ENCODE data around the gene DHX15. TPM values are rescaled to one million over a fixed set of nuclear protein-coding genes. Genes with fewer than 3 reads are reported as not detected.

Gene DHX15
- total and polyA plus RNA-seq, 11 donors, result 24.0 to 67.8 (median 55.3) TPM

DNA sequence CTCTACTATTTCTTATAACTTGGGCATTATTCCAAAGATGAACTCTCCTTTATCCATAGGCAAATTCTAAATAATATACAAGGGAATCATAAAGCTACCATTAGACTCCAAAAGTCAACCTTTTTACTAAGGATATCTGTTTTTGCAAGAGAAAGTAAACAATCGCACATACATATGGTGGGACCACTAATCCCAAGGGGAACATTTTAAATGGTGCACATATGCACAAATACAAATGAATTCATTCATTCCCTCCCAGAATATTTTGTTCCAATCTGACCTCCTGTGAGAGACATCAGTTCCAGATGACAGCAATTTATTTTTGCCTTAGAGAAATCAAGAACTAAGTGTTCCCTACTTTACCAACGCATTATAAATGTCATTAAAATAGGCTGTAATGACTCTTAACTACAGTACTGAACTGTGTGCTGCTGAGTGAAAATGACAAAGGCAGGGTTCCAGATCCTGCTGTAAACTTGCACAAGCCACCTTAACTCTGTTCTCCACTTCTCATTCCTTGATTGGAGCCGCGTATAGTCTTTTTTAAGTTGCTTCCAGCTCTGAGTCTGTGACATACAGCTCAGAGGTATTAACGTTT, 2.0 kb downstream of the DHX15 start:
- intact Hi-C loops (cut with DNase I), result loop anchor here in 5 of 10 donors (2.0 to 10.0 kb wide), 6 partner anchors 212 to 730 kb away; partner anchors contain the start of genes CCDC149 (in 3 of the 5), SOD3 (in 3 of the 5) and ZCCHC4 (in 2 of the 5)
- Histone ChIP-seq H3K27me3 (no peaks in the 10 kb centered on the region), H3K9me3 (no peaks in the 10 kb centered on the region), H3K4me1 (peaks cover 8 to 65% (median 49%) of the 10 kb centered on the region in 12 donors), H3K36me3 (peaks cover 0 to 9% (median 0%) of the 10 kb centered on the region in 9 donors), H3K27ac (peak overlapping the region in 11 of 12 donors; percentile 11 to 99 (median 98)), H3K4me3 (peak overlapping the region in 10 of 12 donors; percentile 73 to 100 (median 97))
- peak; percentile 10 to 75 (median 41) for ATAC-seq
- 8 to 14% (median 11%) methylated on average over 5 of the region's 5 CpGs for WGBS, 4 donors
- no peak for DNase-seq
- TF ChIP-seq, protein P1, sequence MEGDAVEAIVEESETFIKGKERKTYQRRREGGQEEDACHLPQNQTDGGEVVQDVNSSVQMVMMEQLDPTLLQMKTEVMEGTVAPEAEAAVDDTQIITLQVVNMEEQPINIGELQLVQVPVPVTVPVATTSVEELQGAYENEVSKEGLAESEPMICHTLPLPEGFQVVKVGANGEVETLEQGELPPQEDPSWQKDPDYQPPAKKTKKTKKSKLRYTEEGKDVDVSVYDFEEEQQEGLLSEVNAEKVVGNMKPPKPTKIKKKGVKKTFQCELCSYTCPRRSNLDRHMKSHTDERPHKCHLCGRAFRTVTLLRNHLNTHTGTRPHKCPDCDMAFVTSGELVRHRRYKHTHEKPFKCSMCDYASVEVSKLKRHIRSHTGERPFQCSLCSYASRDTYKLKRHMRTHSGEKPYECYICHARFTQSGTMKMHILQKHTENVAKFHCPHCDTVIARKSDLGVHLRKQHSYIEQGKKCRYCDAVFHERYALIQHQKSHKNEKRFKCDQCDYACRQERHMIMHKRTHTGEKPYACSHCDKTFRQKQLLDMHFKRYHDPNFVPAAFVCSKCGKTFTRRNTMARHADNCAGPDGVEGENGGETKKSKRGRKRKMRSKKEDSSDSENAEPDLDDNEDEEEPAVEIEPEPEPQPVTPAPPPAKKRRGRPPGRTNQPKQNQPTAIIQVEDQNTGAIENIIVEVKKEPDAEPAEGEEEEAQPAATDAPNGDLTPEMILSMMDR (IDR thresholded peaks at IDR 0.05), result no peak
- TF ChIP-seq POLR2A (IDR thresholded peaks at IDR 0.05), result no peak

DNA sequence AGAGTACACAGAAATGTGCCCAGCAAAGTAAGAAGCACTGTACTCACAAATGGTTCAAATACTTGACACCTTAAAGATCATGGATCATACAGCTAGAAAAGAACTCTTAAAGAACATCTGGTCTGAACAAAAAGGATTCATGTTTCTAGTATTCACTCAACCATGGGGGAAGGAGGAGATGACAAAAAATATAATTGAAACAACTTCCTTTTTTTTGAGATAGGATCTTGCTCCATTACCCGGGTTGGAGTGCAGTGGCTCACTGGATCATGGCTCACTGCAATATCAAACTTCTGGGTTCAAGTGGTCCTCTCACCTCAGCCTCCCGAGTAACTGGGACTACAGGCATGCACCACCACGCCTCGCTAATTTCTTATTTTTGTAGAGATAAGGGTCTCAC, 6.0 kb downstream of the DHX15 start:
- Histone ChIP-seq H3K9me3 (no peaks in the 10 kb centered on the region), H3K27ac (no peak overlapping the region), H3K4me3 (no peak overlapping the region), H3K27me3 (no peaks in the 10 kb centered on the region), H3K36me3 (peaks cover 0 to 41% (median 32%) of the 10 kb centered on the region in 9 donors), H3K4me1 (peaks cover 8 to 70% (median 53%) of the 10 kb centered on the region in 12 donors)
- DNase-seq, result no peak
- TF ChIP-seq POLR2A (IDR thresholded peaks at IDR 0.05), result no peak
- TF ChIP-seq, protein P1 (IDR thresholded peaks at IDR 0.05), result no peak
- 78 to 82% (median 80%) methylated on average over 4 of the region's 4 CpGs for WGBS, 4 donors
- intact Hi-C loops (cut with DNase I), result no loop called here
- ATAC-seq, result no peak

DNA sequence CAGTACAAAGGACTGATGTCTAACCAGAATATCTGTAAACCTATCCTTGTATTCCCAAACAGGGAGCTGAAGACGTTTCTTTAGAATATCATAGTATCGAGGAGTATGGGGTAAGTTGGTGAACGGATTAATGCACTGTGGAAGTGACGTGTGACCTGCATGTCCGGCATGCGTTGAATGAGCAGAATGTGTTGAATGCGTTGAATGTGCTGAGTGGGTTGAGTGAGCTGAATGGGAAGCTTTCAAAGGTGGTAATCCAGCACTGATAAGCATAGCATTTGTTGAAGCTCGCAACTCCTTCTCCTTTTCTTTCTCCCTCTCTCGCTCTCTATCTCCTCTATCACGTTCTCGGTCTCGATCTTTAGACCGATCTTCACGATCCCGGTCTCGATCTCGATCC, 8.1 kb downstream of the DHX15 start:
- Histone ChIP-seq H3K4me1 (peaks cover 0 to 58% (median 39%) of the 10 kb centered on the region in 12 donors), H3K4me3 (no peak overlapping the region), H3K36me3 (peaks cover 0 to 62% (median 52%) of the 10 kb centered on the region in 9 donors), H3K9me3 (no peaks in the 10 kb centered on the region), H3K27ac (no peak overlapping the region), H3K27me3 (no peaks in the 10 kb centered on the region)
- intact Hi-C loops (cut with DNase I), result no loop called here
- DNase-seq (no peak), ATAC-seq (no peak)
- TF ChIP-seq POLR2A (IDR thresholded peaks at IDR 0.05), result no peak
- TF ChIP-seq, protein P1 (IDR thresholded peaks at IDR 0.05), result no peak
- WGBS, 4 donors, result 70 to 81% (median 80%) methylated on average over 17 of the region's 17 CpGs

DNA sequence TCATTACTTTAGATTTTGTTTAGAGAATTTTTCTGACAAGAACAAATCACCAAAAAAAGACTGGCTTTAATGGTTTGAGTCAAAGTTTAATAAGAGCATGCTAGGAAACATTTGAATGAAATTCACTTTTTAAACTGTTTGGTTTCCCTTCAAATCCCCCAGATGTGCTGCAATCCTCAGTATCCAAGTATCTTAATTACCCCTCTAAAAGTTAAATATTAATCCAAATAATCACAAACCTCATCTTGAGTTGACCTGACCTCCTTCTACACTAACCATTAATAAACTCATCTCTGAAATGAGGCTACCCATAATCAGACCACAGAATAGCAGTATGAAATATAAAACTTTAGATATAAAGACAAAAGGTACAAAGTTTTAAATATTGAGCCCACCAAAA, 10.1 kb downstream of the DHX15 start:
- Histone ChIP-seq H3K4me3 (no peak overlapping the region), H3K4me1 (peaks cover 0 to 56% (median 36%) of the 10 kb centered on the region in 12 donors), H3K9me3 (no peaks in the 10 kb centered on the region), H3K36me3 (peaks cover 0 to 73% (median 65%) of the 10 kb centered on the region in 9 donors), H3K27ac (no peak overlapping the region), H3K27me3 (no peaks in the 10 kb centered on the region)
- TF ChIP-seq POLR2A (IDR thresholded peaks at IDR 0.05), result no peak
- TF ChIP-seq, protein P1 (IDR thresholded peaks at IDR 0.05), result no peak
- no peak for ATAC-seq
- DNase-seq, result no peak
- intact Hi-C loops (cut with DNase I), result no loop called here
